HG02870 (cell line): ENCODE measurements around the gene CCDC187.
"Not testable (repeated sequence)": the region's sequence is repeated elsewhere in the genome, so short reads cannot be mapped to it uniquely, and the experiment has no call there.

ENCODE experiments used
- ATAC-seq: cut with Tn5 transposase; IDR thresholded peaks from one replicate; pipeline ENCODE4 v1.9.1; 2021; ENCODE audit warnings: mild to moderate bottlenecking, moderate library complexity; ENCODE audit not compliant: unreplicated experiment

CCDC187 gene

DNA sequence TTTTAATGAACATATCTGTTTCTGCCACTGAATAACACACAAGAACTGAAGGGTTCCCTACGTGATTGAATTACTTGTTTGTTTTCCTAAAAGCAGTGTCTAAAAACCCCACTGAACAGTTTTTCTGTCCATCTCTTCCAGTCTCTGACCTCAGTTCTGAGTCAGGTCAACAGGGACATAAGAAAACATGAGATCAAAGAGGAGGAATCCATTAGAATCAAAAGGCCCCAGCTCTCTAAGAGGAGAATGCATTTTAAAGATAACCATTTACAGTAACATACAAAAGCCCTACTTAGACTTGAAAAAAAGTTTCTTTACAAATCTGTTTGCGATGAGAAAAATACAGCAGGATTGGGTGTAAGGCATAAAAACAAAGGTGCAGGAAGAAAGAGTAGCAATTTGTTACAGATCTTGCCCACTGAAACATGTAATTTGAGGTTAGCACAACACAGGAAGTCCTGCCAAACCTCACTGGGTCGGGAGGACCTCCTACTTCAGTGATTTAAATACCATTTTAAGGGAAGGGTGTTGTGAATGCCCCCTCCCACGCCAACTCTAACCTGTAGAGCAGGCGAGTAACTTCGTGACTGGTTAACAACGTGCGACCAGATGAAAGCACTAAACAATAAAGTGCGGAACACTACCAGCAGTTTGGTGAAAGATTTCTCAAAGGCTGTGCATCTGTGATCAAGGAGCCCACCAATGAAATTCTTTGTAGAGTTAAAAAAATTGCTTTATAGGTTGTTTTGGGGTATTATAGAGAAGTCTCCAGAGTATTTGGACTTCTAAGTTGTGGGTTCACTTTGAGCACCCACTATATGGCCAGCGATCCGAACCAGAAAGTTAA lies 59.5 kb downstream of the CCDC187 start:
- peak; percentile 36 for ATAC-seq

DNA sequence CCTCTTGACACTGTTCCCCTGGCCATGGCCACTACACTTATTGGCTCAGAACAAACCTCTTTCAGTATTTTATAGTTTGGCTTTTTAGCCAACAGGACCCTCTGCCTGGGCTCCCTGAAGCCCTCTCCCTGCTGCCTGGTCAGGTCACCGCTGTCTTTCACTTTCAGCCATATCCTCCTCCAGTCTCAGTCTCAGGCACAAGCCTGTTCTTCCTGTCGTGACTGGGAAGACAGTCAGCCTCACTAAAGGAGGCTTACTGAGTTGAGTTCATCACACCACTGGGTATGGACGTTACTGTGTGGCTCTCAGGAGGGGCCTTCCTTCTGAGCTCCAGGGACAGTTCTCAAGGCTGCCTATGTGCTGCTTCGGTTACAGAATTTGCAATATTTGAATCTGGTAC lies 60.3 kb downstream of the CCDC187 start:
- no peak for ATAC-seq

DNA sequence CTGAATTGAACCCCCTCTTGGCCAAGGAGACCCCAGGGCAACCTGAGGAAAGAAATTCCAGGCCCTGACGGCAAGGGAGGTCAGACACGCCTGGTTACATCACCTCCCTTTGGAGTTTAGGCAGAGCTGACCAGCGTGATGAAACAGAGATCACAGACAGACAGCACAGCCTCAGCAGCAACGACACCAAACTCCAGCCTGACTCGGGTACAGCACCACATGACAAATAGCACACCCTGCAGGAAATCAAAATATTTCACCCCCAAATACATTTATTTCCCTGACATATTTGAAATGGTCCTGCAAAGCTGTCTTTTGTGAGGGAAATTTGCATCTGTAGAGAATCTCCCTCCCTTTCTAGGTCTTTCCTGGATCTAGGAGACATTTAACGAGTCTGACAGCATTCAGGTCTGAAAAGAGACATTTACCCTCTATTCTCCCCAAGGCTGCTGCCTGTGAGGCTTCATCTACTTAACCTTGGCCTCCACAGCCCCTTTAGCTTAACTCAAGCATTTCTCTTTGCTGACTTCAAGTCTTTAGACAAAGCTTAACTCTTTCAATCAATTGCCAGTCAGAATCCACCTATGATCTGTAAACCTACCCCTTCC lies 60.9 kb downstream of the CCDC187 start:
- ATAC-seq = no peak

DNA sequence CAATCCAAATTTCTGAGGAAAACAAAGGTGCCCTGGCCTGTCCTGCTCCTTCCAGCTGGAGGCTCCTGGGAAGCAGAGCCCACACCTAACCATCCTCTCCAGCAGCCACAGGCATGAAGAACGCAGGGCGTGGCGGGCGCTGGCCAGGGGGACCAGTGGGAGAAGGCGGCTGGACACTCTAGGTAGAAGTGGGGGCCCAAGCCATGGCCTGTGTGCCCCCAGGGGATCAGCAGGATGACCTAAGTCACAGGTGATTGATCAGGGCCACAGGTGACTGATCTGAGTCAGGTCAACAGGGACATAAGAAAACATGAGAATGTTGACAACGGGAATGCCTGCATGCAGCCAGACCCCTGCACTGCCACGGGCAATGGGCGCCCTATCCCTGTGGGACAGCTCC lies 61.6 kb downstream of the CCDC187 start:
- ATAC-seq = no peak

DNA sequence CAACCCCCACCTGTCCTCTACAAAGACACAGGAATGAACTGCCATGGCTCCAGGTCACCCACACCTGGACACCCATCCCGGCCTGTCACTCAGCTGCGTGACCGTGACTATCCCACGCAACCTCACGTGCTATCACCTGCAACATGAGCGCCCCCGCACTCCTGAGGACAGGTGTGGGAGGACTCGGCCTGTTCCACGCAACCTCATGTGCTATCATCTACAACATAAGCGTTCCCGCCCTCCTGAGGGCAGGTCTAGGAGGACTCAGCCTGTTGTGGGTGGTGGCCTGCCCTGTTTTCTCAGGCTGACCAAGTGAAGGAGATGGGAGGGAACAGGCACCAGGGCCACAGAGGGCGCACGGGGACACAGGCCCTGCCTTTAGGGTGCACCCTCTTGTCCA lies 62.4 kb downstream of the CCDC187 start:
- no peak for ATAC-seq

DNA sequence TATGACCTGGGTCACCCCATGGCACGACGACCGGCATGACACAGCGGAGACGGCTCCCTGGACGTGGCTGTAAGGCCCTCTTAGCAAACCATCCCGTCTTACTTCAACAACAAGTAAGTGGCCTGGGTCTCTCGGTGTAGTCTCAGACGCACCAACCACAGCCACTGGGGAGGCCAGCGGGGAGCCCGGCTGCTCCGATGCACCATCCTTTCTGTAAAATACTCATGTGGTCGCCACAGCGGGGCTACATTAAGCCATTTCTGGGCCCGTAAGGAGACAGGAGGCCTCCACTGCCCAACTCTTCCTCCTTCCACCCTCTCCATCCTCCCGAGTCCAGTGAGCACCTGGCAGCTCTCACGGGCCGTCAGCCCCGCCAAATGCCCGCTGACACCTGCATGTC lies 63.0 kb downstream of the CCDC187 start:
- no peak for ATAC-seq

DNA sequence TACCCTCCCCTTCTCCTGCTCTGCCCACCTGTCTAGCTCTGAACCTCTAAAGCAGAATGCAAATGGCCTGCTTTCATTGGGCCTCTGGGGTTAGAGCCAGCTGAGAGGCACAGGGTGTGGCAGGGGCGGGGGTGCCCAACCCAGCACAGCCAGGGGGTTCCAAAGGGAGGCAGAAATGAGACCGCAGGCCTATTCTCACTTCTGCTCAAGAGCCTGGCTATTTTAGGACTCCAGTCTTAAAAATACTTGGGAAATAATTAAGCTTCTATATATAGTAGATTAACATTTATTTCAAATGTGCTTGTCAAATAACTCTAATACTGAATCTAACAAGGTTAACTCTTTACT lies 63.9 kb downstream of the CCDC187 start:
- no peak for ATAC-seq

DNA sequence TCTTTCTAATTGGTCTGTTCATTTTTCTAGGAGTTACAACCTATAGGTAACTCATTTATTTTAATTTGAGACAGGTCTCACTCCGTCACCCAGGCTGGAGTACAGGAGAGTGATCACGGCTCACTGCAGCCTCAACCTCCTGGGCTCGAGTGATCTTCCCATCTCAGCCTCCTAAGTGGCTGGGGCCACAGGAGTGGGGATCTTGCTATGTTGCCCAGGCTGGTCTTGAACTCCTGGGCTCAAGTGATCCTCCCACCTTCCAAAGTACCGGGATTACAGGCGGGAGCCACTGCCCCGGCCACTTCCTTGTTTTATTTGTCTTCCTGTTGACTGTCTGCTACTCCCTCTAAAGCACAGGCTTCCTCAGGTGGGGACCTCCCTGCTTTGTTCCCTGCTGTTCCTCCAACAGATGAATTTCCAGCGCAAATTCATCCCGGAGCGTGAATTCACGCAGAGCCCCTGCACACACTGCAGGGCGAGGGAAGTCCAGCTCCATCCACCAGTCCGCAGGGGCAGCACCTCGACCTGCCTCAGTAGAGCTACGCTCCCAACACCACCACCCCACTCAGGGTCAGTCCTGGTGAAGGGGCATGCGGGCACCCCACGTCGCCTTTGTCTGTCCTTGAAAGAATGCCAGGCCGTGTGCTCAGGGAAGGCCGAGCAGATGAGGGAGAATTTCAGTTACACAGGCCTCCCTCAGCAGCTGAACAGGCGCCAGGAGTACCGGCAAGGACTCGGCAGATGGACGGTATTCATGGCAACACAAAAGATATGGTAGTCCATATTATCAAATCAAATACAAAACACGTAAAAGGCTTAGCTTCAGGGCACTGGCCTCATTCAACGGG lies 64.5 kb downstream of the CCDC187 start:
- no peak for ATAC-seq

DNA sequence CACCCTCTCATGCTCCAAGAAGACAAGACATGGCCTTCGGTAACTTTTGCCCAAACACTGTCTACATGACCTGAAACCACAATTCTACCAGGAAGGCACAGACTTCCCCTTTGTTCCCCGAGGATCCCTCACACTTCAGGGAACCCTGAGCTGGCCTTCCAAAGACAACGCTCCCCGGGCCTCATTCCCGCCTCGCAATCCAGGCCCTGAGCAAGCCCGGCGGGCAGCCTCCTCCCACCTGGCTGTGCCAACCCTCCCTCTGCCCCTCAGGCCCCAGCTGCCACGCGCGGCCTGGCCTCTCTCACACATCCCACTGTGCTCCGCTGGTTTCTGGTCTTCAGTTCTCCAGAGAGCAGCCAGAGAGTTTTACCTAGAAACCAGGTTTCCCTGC lies 65.6 kb downstream of the CCDC187 start:
- ATAC-seq = no peak

DNA sequence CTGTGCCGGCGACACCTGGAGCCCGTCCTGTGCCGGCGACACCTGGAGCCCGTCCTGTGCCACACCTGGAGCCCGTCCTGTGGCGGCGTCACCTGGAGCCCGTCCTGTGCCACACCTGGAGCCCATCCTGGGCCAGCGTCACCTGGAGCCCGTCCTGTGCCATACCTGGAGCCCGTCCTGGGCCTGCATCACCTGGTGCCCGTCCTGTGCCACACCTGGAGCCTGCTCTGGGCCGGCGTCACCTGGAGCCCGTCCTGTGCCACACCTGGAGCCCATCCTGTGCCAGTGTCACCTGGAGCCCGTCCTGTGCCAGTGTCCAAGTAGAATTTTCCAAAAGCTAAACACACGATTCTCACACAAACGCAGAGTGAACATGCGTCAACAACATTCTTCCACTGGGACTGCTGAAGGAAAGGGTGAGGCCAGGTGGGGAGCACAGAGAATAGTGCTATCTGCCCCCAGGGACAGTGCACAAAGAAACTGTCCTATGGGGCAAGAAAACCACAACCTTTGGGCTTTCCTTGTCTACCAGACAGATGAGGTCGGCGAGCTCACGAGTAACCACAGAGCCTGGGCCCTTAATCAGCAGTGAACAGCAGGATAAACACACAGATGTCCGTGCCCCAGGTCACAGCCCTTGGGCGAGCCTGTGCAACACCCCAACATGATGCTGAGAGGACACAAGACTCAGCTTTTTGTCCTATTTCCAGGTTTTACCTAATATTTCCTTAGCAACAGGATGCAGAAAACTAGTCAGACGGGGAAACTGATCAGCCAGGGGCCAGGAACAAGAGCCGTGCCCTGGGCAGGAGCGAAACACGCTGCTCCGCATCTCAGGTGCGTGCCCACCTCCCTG lies 66.2 kb downstream of the CCDC187 start:
- no peak for ATAC-seq

DNA sequence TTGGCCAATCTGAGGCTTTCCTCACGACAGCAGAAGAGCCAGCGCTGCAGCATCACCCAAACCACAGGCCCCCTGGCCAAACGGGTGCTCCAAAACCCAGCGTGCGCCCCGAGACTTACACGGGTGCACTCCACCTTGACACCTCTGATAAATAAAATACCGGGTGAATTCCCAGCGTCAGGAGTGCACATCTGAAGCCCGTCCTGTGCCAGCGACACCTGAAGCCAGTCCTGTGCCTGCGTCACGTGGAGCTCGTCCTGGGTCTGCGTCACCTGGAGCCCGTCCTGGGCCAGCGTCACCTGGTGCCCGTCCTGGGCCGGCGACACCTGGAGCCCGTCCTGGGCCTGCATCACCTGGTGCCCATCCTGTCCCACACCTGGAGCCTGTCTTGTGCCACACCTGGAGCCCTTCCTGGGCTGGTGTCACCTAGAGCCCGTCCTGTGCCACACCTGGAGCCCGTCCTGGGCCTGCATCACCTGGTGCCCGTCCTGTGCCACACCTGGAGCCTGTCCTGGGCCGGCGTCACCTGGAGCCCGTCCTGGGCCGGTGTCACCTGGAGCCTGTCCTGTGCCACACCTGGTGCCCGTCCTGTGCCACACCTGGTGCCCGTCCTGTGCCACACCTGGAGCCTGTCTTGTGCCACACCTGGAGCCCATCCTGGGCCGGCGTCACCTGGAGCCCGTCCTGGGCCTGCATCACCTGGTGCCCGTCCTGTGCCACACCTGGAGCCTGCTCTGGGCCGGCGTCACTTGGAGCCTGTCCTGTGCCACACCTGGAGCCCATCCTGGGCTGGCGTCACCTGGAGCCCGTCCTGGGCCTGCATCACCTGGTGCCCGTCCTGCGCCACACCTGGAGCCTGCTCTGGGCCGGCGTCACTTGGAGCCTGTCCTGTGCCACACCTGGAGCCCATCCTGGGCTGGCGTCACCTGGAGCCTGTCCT lies 67.2 kb downstream of the CCDC187 start:
- not testable (repeated sequence) for ATAC-seq

DNA sequence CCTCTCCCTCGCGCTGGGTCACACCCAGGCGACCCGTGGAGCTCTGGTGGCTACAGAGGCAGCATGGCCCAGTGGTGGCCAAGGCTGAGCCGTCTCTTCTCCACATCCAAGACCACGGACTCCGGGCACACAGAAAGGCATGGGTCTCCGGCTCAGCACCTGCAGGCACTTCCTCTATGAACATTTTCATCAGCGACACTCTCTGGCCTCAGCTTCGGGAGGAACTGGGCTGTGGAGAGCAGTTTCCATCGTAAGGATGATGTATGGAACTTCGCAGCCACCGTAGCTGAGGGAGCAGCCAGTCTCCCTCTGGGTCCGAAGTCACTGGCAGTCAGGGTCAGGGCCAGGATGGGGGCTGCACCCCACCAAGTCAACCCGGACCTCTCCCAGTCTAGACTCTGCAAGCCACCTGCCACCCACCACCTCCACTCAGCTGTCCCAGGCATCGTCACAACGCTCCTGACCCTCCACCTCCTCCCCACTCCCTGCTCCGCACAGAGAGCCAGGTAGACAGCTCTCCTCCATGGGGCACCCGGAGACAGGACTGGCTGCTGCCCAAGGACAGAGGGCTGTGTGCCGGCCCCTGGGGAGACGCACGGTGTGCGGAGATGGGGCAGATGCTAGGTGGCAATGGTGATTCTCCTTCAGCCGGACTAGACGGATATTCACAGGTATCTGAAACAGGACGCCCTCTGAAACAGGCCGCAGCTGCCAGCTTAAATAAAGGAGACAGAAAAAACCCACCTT lies 68.0 kb downstream of the CCDC187 start:
- ATAC-seq = no peak

DNA sequence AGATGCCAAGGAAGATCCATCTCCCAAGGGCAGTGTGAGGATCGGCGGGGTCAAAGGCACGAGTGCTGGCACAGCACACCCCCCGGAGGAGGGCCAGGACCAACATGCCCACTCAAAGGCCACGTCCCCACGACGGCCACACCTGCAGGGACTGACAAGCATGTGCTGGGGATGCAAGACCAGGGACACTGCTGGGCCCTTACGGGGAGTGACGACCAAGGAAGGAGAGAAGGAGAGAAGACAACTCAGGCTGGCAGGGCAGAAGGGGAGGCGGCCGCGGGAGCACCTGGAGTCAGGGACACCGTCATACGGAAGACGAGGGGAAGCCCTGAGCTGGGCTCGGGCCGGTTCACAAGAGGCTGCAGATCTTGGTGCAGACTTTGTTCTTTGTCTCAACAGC lies 68.7 kb downstream of the CCDC187 start:
- no peak for ATAC-seq

DNA sequence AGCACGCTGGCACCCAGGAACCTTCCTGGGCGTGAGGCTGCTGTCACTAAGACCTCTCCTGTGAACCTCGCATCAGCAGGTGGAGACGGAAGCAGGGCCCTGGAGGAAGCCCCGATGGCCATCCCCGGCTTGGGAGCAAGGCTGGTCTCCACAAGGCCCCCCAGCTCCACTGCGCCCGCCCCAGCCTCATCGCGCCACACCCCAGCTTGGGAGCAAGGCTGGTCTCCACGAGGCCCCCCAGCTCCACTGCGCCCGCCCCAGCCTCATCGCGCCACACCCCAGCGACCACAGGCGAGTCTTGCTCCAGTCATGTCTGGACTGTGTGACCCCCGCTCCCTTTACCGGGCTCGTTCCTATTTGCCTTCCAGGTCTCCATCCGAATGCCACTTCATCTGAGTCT lies 69.3 kb downstream of the CCDC187 start:
- no peak for ATAC-seq

DNA sequence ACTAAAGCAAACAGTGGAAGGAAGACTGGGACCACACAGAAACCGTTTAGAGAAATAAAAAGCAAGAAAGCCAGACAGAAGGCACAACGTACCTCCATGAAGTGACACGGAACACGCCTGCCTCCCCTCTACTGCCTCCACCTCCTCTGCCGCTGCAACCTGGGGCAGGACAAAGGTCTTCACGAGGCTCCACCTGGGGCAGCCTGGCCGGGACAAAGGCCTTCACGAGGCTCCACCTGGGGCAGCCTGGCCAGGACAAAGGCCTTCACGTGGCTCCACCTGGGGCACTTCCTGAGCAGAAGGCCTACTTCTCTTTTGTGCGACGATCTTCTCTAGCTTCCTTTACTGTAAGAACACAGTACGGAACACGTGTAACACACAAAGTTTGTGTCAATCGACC lies 70.0 kb downstream of the CCDC187 start:
- ATAC-seq = no peak

DNA sequence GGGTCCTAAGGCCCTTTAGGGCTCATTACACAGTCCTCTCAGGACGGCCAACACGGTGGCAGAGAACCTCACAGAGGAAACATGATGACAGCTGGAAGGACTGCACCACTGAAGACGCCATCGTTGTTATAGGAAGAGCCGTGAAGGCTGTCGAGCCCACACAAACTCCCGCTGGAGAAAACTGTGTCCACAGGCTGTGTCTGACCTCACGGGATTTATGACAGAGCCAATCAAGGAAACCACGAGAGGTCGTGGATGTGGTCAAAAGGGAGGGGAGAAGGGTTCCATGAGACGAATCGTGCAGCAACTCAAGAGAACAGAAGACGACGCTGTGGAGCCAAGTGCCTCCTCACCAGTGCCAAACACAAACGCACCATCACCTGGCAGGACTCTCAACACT lies 70.5 kb downstream of the CCDC187 start:
- no peak for ATAC-seq

DNA sequence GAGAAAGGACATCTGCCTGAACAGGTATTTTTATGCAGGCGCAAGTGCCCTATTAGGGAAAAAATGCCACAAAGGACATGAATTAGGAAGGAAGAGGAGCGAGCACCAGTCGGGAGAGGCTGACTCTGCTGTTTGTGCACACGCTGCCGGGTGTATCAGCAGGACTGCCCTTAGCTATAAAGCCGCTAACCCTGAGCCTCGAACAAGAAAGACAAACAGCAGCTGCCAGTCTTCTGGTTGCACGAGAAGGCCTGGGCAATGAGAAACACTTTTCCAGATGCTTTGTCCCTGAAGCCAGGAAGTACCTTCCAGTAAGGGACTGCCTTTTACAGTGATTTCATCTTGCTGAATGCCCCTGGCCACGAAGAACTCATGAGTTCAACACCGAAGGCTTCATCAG lies 70.9 kb downstream of the CCDC187 start:
- no peak for ATAC-seq

DNA sequence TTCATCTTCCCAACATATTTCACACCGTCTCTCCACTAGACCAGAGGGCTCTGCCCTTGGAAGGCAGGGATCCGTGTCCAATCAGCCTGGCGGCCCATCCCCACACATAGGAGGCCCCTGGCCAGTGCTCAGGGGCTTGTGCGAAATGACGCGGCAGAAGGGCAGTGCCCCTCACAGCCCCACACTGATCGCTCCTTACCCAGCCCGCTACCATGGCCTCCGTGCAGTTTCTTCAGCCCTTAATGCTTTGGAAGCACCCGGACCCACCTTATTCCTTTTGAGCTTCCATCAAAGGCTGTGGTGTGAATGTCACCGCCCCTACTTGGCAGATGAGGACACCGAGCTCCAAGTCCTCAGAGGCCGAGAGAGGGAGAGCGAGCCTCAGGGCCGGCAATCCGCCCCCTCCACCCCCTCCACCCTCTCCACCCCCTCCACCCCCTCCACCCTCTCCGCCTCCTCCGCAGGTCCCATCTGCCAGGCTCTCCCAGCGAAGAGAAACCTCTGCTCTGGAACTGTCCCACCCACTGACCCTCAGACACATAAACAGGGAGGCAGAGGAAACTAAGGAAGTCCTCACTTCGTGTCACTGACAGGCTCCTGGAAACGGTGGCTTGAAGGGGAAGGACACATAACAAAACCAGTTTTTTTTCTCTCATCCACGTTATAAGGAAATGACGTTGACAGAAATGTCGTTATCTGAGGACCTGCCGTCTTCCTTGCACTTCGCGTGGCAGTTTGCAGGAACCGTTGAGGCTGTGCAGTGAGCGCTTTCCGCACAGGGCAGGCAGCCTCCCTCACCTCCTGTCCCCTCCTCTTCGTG lies 72.2 kb downstream of the CCDC187 start:
- no peak for ATAC-seq
